Stimulated activated CD8-positive, alpha-beta memory T cell treated with anti-CD3 and anti-CD28 coated beads, Interleukin-12 subunit alpha, Interleukin-12 subunit beta, amount 100 ng/mL, for 24 hours (primary cell): ENCODE data around the gene BTG2.

ENCODE experiments used
- DNase-seq: peaks from one replicate; pipeline ENCODE4 v3.0.0-alpha.2; 2020; ENCODE audit errors: extremely low read depth

Gene BTG2

DNA sequence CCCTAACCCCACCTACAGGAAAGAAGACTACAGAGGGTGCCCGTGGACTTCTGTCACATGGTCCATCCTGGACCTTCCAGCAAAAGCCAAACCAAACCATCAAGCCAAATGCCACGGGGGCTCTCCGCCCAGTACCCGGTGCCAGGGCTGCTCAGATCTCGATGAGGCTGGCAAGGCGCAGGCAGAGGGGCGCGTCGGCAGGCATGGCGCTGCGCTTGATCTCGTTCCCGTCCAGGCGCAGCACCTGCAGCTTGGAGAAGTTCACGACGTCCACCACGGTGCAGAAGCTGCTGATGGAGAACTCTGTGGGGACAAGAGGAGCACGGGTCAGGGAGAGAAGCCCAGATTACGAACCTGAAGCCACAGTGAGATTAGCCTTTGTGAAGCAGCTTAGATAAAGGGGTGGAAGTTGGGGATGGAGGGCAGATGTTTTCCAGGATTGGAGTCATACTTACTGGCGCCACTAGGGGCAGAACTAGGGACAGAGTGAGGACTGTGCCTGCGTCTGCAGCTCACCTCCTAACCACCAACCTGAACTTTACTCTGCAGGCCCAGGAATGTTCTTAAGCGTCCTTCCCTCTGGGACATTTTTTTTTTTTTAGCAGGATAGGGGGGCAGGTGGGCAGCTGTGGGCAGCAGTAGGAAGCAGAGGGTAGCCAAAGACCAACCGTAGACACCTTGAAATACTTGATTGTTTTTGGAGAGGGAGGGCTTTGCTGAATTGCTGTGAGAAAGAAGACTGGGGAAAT is 37.0 kb downstream of the BTG2 start:
- no peak for DNase-seq

DNA sequence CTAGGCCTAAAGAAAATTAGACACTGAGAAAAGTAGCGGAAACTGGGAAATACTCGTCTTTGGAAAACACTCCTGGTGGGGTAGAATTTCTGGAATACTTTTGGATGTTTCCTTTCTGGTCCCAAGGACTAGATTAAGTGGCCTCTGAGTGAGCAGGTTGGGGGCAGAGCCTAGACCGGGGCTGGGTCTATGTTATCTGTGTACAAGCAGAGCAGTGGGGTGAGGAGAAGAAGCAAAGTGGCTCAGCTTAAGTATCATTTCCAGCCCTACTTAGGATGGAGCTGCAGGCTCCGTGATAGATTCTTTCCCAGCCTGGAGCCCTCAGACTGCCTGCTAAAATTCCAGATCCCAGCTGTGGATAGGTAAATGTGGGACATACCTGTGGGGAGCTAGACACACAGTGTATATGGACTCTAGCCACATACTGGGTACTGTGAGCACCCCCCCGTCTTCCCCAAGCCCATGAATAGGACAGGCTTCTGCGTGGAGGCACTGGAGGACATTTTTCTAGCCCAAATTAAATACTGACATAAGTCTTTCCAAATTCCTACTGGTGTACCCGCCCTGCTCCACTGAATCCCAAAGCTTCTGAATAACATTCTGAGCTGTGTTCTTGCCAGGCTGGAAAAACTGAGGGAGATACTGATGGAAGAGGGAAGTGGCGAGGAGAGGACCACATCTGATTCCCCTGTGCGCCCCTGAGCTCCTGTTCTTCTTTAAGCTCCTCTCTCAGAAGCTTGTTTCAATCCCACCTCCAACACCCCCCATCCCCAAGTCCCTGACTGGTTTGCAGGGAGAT is 38.8 kb downstream of the BTG2 start:
- DNase-seq = no peak

DNA sequence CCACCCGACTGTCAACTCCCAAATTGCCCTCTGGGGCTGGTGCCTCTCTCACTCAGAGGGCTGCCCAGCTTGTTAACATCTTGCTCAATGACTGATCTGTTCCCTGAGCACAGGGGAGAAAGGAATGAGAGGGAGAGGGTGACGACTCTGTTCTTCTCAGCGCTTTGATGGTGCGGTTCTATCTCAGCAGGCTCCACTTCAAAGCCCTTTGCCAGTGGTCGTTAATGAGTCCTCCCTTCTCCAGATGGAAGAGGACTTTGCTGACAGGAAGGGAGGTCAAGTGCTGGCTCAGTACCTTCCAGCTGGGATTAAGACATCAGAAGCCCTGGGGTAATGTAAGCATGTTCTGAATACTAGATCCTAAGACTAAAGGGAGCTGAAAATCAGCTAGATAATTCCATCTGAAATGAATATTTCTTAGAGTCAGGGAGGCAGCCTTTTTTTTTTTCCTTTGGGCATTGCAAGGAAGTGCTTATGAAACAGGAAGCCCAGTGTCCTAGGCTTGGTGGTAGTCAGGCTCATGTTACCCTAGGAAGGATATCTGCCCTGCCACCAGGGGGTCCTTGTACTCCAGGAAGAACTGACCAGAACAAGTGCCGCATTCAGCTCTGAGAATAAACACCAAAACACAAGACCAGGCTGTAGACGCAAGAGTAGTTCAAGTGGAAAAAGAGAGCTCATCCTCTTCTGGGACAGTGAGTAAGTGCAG is 40.9 kb downstream of the BTG2 start:
- no peak for DNase-seq

DNA sequence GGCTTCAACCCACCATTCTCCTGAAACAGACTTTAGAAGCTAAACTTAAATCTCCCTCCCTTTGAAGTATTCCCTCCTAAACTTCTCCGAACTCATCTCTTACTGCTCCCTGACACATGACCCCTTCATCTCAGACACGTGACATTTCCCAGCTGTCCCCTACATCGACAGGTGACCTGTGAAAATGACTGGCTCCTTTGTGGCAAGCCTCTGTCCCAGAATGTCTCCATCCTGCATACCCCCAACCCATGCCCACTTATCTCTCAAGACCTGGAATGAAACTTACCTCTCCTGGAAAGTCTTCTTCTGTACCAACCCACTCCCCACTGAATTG is 41.4 kb downstream of the BTG2 start:
- DNase-seq = no peak

DNA sequence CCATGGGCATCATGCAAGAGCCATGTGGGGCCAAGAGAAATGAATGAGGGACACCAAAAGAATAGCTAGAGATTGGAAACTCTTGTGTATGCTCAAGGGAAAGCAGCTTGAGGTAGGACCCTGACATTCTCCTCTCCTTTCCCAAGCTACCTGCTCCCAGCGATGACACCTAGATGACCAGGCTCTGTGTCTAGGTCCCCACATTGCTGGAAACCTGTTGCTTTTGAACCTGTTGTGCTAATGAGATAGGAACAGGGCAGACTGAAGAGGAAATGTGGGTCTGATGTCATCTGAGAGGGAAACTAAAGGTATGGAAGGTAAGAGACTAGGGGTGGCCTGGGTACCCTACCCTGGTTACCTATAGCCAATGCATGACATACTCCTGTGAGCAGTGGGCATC is 43.8 kb downstream of the BTG2 start:
- DNase-seq = no peak

DNA sequence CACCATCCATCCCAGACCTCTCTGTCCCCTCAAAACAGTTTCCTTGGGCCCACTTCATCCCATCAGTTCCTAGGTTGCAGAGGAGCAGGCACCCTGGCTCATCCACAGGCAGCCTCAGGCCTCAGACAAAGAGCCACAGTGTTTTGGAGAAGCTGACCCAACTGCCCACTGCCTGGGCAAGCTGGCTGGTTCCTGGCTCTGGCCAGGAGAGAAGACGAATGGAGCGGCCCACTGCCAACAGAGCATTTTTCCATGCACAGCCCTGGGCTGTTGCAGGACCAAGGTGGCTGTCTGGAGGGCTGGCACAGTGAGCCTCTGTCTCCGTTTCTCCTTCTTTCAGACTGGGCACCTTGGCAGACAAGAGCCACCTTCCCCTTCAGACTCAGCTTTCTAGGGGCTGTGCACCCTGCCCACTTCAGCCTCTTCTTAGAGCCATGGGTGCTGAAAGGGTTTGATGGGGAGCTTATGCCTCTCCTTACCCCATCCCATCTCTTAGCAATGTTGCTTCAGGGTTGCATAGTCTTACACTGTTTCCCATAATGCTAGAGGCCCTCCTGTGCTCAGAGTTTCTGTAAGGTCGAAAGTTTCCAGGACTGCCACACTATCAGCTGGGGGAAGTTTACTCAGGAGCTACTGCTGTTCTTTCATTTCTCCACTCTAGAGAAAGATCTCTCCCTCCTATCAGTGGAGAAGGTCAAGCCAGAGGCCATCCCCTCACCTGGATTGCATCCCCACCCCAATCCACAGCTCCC is 44.6 kb downstream of the BTG2 start:
- DNase-seq = no peak

DNA sequence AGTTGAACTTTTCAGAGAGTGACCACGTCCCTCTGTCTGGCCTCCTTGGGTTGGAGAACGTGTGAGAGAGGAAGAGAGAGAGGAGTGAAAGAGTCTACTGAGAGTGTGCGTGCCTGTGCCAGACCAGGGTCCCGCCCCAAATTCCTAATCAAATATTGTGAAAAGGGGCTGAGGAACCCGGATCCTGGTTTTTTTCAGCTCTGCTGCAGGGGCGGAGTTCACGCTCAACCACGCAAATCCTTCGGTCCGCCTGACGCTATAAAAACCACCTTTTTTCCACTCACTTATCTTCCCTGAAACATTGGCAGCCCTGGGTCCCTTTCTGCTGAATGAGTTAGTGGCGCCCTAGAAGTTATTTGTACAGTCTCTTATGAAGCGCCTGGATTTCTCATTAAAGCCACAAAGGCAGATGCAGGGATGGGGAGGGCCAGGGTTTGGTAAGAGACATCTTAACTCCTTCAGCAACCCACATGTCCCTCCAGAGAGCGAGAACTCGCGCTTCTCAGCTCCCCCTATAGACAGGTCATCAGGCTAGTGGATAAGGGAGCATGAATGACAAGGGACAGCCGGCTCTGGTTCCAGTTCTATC is 45.8 kb downstream of the BTG2 start, which contains the start of gene FMOD:
Gene FMOD, minus strand, starts transcription at position 86 of the 589 bp plus-strand sequence. CDS start 2,852 bp downstream, outside the sequence.
- DNase-seq = no peak

DNA sequence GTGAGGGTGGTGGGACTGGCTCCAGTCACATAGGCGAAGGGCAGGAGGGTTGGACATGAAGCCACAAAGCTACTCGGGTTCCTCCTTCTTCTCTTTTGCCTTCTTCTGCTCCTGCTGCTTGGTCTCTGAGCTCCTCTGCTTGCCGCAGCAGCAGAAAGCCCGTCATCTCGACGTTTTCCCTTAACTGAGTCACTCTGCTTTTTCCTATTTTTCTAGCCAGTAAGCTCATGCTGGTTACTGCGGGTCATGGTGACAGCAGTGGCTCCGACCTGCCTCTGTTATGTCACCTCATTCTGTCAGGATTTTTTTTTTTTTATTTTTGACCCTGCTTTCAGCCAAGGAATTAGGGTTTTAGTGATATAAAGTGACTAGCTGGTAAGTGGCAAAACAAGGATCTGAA is 48.2 kb downstream of the BTG2 start:
- no peak for DNase-seq

DNA sequence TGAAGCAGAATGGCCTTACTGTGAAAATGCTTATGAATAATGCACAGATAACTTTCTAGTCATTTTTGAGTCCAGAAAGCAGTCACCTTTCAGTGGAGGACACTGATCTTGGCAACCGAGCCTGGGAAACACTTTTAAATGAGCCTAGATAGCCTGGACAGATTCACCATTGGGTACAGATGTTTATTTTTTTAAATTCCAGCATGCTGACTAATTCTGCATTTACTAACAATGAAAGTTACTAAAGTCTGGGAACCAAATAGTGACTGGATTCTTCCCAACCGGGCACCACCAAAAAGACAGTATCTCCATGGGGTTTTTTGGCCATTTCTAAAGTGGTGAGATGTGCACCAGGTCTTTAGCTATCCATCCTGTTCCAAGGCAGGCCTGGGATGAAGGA is 48.9 kb downstream of the BTG2 start:
- DNase-seq = no peak

DNA sequence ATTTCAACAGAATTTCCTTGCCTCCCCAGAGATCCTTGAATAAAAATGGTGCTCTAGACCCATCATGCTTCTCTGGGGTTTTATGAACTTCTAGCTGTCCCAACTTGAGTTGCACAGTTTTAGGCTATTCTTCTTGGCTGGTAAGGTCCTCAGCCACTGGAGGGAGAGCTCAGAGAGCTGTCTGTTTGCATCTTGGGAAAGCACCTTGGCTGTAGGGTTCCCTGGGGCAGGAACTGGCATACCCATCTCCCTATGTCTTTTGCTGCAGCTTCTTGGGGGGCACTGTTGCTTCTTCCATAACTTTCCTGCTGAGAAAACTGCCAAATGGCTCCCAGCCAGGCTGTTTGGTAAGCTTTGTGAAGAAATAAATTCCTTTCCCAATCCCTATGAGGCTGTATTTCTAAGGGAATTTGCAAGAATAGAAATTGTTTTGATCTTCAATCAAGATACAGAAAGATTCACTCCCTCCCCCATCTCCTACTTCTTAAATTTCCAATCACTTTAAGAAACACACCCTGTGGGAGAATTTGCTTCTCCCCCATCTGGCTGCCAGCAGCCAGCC is 53.8 kb downstream of the BTG2 start:
- no peak for DNase-seq
